Measurements from ENCODE around the gene PLEKHG4.
A peak's percentile ranks its signal among the peaks of the same experiment; 100 is the strongest.

PLEKHG4 gene

DNA sequence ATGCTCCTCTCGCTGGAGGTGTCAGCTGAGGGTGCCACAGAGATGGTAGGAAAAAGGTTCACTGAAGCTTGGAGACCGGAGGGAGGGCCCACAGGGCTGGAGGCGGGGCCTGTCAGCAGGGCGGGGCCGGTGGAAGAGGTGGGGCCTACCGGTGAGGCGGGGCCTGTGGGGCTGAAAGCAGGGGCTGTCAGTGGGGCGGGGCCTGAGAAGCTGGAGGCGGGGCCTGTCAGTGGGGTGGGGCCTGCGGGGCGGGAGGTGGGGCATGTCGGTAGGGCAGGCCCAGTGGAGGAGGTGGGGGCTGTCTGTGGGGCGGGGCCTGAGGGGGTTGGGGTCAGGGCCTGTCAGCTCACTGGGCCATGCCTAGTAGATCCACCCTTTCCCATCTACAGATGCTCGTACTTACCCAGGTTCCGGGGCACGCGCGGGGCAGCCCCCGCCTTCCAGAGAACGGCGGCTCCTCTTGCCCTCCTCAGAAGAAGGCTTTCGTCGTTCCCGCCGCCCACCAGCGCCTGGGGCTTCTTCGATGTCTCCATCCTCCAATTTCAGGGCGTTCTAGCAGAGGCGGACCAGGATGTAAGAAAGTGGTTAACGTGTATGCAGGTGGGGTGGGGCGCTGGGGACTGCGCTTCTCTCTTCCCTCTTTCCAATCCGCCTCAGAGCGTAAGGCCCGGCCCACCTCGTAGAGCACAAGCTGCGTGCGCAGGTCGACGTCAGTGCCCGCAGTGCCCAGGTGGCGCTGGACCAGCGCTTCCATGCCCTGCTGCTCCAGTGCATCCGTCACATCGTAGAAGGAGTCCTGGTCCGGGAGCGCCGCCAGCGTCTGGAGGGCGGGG, 42.6 kb upstream of the PLEKHG4 start:
- TF ChIP-seq, protein P1, sequence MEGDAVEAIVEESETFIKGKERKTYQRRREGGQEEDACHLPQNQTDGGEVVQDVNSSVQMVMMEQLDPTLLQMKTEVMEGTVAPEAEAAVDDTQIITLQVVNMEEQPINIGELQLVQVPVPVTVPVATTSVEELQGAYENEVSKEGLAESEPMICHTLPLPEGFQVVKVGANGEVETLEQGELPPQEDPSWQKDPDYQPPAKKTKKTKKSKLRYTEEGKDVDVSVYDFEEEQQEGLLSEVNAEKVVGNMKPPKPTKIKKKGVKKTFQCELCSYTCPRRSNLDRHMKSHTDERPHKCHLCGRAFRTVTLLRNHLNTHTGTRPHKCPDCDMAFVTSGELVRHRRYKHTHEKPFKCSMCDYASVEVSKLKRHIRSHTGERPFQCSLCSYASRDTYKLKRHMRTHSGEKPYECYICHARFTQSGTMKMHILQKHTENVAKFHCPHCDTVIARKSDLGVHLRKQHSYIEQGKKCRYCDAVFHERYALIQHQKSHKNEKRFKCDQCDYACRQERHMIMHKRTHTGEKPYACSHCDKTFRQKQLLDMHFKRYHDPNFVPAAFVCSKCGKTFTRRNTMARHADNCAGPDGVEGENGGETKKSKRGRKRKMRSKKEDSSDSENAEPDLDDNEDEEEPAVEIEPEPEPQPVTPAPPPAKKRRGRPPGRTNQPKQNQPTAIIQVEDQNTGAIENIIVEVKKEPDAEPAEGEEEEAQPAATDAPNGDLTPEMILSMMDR (conservative IDR thresholded peaks at IDR 0.05; ENCODE audit: low read length) = no peak
- H3K4me3 ChIP-seq (ENCODE audit: low read length) = no peak overlapping the region
- DNase-seq (ENCODE audit: low read depth) = peak; percentile 33

DNA sequence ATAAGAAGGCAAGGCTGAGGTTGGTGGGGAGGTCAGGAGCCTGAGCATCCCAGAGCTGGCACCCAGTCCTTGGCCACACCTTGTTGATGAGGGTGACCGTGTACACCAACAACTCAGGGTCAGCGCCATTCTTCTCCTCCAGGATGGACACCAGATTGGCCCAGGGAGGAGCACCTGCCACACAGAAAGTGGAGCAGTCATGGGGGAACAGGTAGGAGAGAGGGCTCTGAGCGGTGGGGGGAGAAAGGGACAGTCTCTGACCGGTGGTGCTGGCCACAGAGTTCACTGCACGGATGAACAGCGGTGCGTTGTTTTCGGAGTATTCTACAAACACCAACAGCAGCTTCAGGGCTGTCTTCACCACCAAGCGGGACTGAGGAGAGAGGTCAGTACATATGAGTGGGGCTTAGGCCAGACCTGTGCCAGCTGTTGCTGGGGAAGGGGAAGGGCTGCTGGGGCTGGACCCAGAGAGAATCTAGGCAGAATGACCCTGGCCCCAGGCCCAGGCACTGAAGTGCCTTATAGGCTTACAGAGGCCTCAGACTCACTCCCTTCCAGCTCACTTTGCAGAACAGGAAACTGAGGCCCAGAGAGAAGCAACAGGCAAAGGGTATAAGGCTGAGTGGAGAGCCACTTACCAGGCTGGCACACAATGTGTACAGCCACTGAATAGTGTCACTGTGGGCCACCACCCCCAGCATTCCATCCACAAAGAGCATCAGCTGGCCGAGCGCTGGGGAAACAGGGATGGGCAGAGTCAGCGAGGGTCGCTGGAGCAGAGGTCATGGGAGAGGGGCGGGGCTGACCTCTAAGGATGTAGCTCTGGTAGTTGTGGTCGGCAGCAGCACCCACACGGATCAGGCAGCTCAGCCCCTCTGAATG, 41.7 kb upstream of the PLEKHG4 start:
- TF ChIP-seq, protein P1 (conservative IDR thresholded peaks at IDR 0.05; ENCODE audit: low read length) = no peak
- H3K4me3 ChIP-seq (ENCODE audit: low read length) = no peak overlapping the region
- DNase-seq (ENCODE audit: low read depth) = no peak

- no peak overlapping the region for H3K4me3 ChIP-seq (ENCODE audit: low read length)
- DNase-seq (ENCODE audit: low read depth) = no peak
- TF ChIP-seq, protein P1 (conservative IDR thresholded peaks at IDR 0.05; ENCODE audit: low read length) = no peak
Observed at GRCh38 chr16:67238278-67238575, 41.1 kb upstream of the PLEKHG4 start.

DNA sequence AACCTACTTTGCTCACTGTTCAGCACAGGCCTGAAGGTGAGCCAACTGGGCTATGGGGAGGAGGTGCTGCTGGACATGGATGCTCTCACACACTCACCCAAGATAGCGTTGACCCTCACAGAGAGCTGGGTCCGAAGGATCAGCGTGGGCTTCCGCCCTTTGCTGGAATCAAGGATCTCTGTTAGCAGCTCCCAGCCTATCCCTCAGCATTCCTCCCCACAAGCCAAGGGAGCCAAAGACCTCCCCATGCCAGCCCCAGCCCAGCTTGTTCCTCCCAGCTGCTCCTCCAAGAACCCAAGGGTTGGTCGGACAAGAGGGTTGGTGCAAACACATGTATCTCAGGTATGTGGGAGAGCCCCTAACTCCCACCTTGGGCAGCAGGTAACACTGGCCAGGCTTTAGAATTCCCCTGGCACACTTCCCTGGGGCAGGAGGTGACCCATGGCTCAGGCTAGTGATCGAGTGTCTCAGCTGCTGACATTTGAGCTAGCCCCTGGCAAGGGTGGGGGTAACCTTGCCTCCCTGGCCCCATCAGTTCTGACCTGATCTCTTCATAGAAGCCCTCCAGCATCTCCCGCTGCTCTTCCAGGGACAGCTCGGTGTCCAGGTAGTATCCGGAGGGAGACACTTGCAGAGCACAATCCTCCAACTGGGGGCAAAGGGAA, 40.4 kb upstream of the PLEKHG4 start:
- TF ChIP-seq, protein P1 (conservative IDR thresholded peaks at IDR 0.05; ENCODE audit: low read length) = no peak
- H3K4me3 ChIP-seq (ENCODE audit: low read length) = no peak overlapping the region

DNA sequence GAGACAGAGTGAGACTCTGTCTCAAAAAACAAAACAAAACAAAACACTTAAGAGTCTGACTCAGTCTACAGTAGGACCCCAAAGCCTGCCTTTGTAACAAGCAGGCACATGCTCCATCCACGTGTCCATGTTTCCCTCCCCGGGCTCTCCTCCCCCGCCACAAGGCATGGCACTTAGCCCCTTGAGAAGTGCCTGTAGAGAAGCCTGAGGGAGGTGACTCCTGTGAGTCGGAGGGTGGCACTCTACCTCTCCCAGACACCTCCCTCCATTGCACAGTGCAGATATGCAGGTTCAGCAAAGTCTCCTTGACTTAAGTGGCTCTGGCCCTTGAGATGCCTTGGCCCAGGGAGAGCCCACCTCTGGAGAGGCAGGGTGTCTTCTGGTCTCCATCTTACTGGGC, 38.8 kb upstream of the PLEKHG4 start:
- no peak overlapping the region for H3K4me3 ChIP-seq (ENCODE audit: low read length)
- TF ChIP-seq, protein P1 (conservative IDR thresholded peaks at IDR 0.05; ENCODE audit: low read length) = no peak
- DNase-seq (ENCODE audit: low read depth) = peak; percentile 34

More for the DNA sequence above, 40.4 kb upstream of the PLEKHG4 start:
- DNase-seq (ENCODE audit: low read depth) = no peak

DNA sequence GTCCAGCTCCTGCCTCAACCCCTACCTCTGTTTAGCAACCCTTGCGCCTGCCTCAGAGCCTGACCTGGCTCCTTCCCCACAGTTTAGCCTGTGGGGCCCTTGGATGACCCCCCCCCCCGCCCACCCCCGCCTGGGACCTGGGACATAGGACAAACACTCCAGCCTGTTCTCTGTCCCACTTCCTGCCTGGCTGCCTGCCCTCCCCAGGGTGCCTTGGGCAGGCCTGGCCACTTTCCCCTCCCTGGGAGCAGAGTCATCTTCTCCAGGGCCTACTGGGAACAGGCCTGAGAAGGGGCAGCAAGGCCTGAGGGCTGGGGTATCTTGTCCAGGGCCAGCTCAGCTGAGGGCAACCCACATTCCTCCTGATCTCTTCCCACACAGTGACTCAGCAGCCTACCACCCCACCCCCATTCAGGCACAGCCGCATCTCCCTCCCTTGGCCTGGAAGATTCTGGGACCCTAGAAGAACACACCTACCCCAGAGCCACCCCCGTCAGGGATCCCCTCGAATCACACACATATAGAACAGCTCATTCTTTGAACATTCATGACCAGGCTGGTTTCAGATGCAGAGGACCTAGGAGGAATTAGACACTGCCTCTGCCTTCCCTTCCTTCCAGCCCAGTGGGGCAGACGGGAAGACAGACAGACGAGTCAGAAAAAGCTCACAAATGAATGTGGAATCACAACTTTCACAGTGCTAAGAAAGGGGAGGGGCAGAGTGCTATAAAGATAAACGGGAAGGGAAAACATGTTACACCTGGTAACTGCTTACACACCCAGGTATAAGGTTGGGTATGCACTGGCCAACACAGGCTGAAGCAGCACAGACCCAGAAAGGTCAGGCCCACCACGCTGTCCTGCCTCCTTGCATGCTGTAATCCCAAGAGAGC, 38.1 kb upstream of the PLEKHG4 start:
- no peak overlapping the region for H3K4me3 ChIP-seq (ENCODE audit: low read length)
- DNase-seq (ENCODE audit: low read depth) = peak; percentile 90
- TF ChIP-seq, protein P1 (conservative IDR thresholded peaks at IDR 0.05; ENCODE audit: low read length) = no peak

Measured in AG10803 (cell line).